ENCODE measurements around the gene UGDH.
"Not testable (repeated sequence)": the region's sequence is repeated elsewhere in the genome, so short reads cannot be mapped to it uniquely, and the experiment has no call there.

UGDH gene

DNA sequence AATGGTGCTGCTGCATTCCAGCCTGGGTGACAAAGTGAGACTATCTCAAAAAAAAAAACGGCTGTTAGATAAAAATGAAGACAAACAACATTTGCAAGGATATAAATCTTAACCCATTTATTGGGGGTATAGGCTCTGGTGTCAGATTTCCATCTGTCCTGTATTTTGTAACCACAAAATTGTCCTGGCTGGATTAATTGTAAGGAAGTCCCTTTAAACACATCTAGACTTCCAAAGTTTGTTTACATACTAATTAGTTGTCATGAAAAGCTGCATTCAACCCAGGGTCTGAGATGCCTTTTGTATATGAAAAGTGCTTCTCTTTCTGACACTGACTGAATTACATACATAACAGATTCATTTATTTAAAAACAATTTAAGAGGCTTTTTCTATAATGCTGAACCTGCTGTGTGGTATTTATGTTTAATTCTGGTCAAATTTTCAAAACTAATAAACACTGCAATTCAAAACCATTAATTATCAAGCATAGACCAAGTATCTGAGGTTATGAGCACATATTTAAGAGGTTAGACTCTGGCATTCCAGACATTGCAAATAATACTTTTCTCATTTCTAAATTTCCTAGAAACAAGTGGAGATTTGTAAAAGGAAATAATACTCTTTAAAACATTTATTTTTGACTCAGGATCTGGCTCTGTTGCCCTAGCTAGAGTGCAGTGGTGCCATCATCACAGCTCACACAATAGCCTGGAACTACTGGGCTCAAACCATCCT lies 17.5 kb upstream of the UGDH start:
- DNase-seq (ENCODE audit: extremely low read depth, low read depth) = no peak
- H3K4me3 ChIP-seq (replicated peaks; ENCODE audit: low read depth, low read length) = no peak overlapping the region
- TF ChIP-seq, protein P1, sequence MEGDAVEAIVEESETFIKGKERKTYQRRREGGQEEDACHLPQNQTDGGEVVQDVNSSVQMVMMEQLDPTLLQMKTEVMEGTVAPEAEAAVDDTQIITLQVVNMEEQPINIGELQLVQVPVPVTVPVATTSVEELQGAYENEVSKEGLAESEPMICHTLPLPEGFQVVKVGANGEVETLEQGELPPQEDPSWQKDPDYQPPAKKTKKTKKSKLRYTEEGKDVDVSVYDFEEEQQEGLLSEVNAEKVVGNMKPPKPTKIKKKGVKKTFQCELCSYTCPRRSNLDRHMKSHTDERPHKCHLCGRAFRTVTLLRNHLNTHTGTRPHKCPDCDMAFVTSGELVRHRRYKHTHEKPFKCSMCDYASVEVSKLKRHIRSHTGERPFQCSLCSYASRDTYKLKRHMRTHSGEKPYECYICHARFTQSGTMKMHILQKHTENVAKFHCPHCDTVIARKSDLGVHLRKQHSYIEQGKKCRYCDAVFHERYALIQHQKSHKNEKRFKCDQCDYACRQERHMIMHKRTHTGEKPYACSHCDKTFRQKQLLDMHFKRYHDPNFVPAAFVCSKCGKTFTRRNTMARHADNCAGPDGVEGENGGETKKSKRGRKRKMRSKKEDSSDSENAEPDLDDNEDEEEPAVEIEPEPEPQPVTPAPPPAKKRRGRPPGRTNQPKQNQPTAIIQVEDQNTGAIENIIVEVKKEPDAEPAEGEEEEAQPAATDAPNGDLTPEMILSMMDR (IDR thresholded peaks at IDR 0.05; ENCODE audit: low read depth, low read length, missing control alignments) = no peak

- DNase-seq (ENCODE audit: extremely low read depth, low read depth); H3K4me3 ChIP-seq (replicated peaks; ENCODE audit: low read depth, low read length): not testable (repeated sequence)
Observed at GRCh38 chr4:39544080-39544479, 16.8 kb upstream of the UGDH start.

GRCh38 chr4:39543034-39543433 lies 15.8 kb upstream of the UGDH start:
- no peak overlapping the region for H3K4me3 ChIP-seq (replicated peaks; ENCODE audit: low read depth, low read length)
- TF ChIP-seq, protein P1 (IDR thresholded peaks at IDR 0.05; ENCODE audit: low read depth, low read length, missing control alignments) = no peak
- no peak for DNase-seq (ENCODE audit: extremely low read depth, low read depth)

DNA sequence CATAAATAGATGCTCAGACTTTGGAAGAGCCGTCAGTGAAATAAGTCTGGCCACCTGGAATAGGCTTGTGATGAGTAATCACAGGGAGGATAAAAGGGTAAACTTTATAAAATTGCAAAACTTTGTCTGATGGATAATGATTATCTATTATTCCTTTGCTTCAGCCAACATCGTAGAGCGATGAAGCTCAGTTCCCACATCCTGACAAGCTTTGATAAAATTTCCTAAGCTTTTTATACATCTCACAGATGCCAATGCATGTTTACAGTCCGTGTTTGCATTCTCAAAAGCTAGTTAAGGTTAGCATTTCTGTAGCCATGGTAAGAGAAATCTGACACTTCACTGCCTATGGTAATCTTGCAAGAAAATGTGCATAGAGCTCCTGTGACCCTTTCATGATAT lies 15.4 kb upstream of the UGDH start:
- TF ChIP-seq, protein P1 (IDR thresholded peaks at IDR 0.05; ENCODE audit: low read depth, low read length, missing control alignments) = no peak
- no peak overlapping the region for H3K4me3 ChIP-seq (replicated peaks; ENCODE audit: low read depth, low read length)
- no peak for DNase-seq (ENCODE audit: extremely low read depth, low read depth)

DNA sequence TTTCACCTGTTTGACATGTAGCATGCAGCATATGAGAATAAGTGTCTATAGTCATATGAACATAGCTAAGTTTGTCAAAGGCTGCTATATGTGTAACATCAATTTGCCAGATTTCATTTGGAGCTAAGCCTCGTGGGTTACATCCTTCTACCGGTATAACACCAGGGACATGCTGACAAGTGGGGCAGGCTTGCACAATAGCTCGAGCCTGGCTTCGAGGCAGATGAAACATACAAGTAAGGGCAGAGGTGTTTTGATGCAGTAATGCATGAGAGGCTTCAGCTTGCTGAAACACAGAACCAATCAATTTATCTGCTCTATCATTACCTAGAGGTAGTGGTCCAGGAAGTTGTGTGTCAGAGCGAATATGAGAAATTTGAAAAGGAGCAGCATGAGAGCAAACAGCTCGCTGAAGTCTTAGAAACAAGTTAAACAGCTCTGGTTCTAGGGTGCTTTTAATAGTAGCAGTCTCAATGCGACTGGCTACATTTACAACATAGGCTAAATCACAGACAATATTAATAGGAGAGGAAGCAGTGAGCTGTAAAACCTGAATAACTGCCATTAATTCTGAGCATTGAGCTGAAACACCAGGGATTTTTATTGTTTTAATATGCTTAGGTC lies 14.9 kb upstream of the UGDH start:
- TF ChIP-seq, protein P1 (IDR thresholded peaks at IDR 0.05; ENCODE audit: low read depth, low read length, missing control alignments) = no peak
- DNase-seq (ENCODE audit: extremely low read depth, low read depth) = no peak
- no peak overlapping the region for H3K4me3 ChIP-seq (replicated peaks; ENCODE audit: low read depth, low read length)

GRCh38 chr4:39539089-39539611 lies 11.9 kb upstream of the UGDH start:
- TF ChIP-seq, protein P1 (IDR thresholded peaks at IDR 0.05; ENCODE audit: low read depth, low read length, missing control alignments) = no peak
- DNase-seq (ENCODE audit: extremely low read depth, low read depth) = no peak
- no peak overlapping the region for H3K4me3 ChIP-seq (replicated peaks; ENCODE audit: low read depth, low read length)

DNA sequence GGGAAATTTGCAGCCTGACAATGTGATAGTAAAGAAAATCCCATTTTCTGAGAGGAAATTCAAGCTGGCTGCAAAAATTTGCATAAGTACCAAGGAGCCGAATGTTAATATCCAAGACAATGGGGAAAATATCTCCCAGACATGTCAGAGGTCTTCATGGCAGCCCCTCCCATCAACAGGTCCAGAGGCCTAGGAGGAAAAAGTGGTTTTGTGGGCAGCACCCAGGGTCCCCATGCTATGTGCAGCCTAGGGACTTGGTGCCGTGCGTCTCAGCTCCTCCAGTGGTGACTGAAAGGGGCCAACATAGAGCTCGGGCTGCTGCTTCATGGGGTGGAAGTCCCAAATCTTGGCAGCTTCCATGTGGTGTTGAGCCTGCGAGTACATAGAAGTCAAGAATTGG lies 6.3 kb upstream of the UGDH start:
- no peak overlapping the region for H3K4me3 ChIP-seq (replicated peaks; ENCODE audit: low read depth, low read length)
- no peak for DNase-seq (ENCODE audit: extremely low read depth, low read depth)
- TF ChIP-seq, protein P1 (IDR thresholded peaks at IDR 0.05; ENCODE audit: low read depth, low read length, missing control alignments) = no peak

DNA sequence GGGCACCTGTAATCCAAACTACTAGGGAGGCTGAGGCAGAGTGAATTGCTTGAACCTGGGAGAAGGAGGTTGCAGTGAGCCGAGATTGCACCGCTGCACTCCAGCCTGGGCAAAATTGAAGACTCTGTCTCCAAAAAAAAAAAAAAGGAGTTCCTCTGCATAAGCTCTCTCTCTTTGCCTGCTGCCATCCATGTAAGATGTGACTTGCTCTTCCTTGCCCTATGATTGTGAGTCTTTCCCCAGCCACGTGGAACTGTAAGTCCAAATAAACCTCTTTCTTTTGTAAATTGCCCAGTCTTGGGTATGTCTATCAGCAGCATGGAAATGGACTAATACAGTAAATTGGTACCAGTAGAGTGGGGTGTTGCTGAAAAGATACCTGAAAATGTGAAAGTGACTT lies 5.0 kb upstream of the UGDH start:
- not testable (repeated sequence) for DNase-seq (ENCODE audit: extremely low read depth, low read depth)

More for the DNA sequence above, 5.0 kb upstream of the UGDH start:
- not testable (repeated sequence) for H3K4me3 ChIP-seq (replicated peaks; ENCODE audit: low read depth, low read length)
